Measurements from ENCODE around the gene RHOU.

GRCh38 chr1:228697207-228698016 is 37.9 kb upstream of the RHOU start:
- no peak for TF ChIP-seq REST (IDR thresholded peaks at IDR 0.05; ENCODE audit: insufficient read depth in 1 of 2, low read depth in 2 of 2, low read length in 2 of 2)
- TF ChIP-seq TAF1 (IDR thresholded peaks at IDR 0.05; ENCODE audit: borderline replicate concordance, insufficient read depth, low read length) = no peak
- TF ChIP-seq POLR2AphosphoS5 (IDR thresholded peaks at IDR 0.05; ENCODE audit: low read depth, low read length) = no peak
- no peak for TF ChIP-seq FOXP2 (optimal IDR thresholded peaks at IDR 0.05; ENCODE audit: borderline replicate concordance, extremely low read depth, extremely low read length, insufficient read depth)

Data from PFSK-1 (cell line).